Osteocyte (in vitro differentiated cells): ENCODE data around the gene SYCE3. TPM values are rescaled to one million over a fixed set of nuclear protein-coding genes. Genes with fewer than 3 reads are reported as not detected.

ENCODE experiments used
- DNase-seq: peaks from one replicate; pipeline ENCODE4 v3.0.0; 2021; ENCODE audit warnings: mixed read lengths; ENCODE audit not compliant: unreplicated experiment; ENCODE audit errors: extremely low spot score
- H3K27ac Mint-ChIP-seq: one replicate; pipeline ENCODE4 v1.8.0; 2021; ENCODE audit warnings: mild to moderate bottlenecking, mixed read lengths; ENCODE audit not compliant: unreplicated experiment
- H3K27me3 Mint-ChIP-seq: one replicate; pipeline ENCODE4 v1.8.0; 2021; ENCODE audit warnings: mixed read lengths; ENCODE audit not compliant: unreplicated experiment
- H3K36me3 Mint-ChIP-seq: one replicate; pipeline ENCODE4 v1.8.0; 2021; ENCODE audit warnings: mixed read lengths; ENCODE audit not compliant: unreplicated experiment
- H3K4me1 Mint-ChIP-seq: one replicate; pipeline ENCODE4 v1.8.0; 2021; ENCODE audit warnings: mixed read lengths; ENCODE audit not compliant: unreplicated experiment
- H3K4me3 Mint-ChIP-seq: one replicate; pipeline ENCODE4 v1.8.0; 2021; ENCODE audit warnings: mild to moderate bottlenecking, moderate library complexity, mixed read lengths; ENCODE audit not compliant: unreplicated experiment
- H3K9me3 Mint-ChIP-seq: one replicate; pipeline ENCODE4 v1.8.0; 2021; ENCODE audit warnings: mixed read lengths; ENCODE audit not compliant: unreplicated experiment
- total RNA-seq: library from RNA; stranded (reverse); gene quantifications from 2 replicates; pipeline ENCODE4 v1.2.1, GENCODE V29; 2021
- TF ChIP-seq, protein P1 (sequence below): fragments of 200-600 bp; sonication (generic); IDR thresholded peaks from 2 replicates; pipeline ENCODE4 v1.5.0; 2021; ENCODE audit warnings: antibody characterized with exemption, mild to moderate bottlenecking, moderate library complexity

SYCE3 gene
- total RNA-seq, 1 donor from 2014 or later = not detected

DNA sequence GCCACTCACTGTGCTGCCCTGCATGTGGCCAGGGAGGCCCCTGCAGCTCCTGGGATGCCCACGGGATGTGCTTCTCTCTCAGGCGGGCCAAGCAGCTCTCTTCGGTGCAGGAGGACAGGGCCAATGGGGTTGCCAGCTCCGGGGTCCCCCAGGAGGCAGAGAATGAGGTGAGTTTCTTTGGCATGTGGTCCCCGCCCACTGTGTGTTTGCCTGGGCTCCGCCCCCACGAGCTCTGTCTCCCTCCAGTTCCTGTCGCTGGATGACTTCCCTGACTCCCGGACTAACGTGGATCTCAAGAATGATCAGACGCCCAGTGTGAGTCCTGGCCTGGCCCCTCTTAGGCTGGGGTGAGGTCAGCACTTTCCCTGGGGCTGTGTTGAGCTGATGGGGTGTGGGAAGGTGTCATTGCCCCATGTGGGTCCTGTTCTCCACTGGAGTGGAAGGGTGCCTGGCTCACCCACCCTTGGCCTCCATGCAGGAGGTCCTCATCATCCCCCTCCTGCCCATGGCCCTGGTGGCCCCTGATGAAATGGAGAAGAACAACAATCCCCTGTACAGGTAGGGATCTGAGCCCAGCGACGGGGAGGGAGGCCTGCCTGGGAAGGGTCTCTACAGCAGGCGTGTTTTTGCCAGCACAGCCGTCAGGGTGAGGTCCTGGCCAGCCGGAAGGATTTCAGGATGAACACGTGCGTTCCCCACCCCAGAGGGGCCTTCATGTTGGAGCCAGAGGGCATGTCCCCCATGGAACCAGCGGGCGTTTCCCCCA lies 45.0 kb downstream of the SYCE3 start:
- Mint-ChIP-seq H3K9me3 (no peaks in the 10 kb centered on the region), H3K36me3 (peaks cover 13% of the 10 kb centered on the region), H3K27me3 (no peaks in the 10 kb centered on the region), H3K4me3 (no peak overlapping the region), H3K27ac (no peak overlapping the region), H3K4me1 (no peaks in the 10 kb centered on the region)
- TF ChIP-seq, protein P1, sequence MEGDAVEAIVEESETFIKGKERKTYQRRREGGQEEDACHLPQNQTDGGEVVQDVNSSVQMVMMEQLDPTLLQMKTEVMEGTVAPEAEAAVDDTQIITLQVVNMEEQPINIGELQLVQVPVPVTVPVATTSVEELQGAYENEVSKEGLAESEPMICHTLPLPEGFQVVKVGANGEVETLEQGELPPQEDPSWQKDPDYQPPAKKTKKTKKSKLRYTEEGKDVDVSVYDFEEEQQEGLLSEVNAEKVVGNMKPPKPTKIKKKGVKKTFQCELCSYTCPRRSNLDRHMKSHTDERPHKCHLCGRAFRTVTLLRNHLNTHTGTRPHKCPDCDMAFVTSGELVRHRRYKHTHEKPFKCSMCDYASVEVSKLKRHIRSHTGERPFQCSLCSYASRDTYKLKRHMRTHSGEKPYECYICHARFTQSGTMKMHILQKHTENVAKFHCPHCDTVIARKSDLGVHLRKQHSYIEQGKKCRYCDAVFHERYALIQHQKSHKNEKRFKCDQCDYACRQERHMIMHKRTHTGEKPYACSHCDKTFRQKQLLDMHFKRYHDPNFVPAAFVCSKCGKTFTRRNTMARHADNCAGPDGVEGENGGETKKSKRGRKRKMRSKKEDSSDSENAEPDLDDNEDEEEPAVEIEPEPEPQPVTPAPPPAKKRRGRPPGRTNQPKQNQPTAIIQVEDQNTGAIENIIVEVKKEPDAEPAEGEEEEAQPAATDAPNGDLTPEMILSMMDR = no peak
- DNase-seq = no peak

DNA sequence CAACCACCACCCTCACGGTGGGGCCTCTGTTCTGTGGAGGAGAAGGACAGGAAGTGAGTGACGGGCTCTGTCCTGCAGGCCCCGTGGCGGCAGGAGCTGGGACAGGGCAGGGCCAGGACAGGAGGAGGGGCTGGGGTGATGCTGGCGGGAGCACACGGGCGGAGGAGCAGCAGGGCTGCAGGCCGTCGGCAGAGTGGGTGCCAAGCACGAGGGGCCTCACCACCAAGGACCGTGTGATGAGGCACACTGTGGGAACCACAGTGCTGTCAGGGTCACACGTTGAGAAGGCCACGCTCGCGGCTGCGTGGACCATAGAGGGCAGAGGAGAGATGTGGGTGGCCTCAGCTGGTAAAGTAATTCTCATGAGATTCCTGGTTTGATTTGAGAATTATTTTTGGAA lies 45.8 kb downstream of the SYCE3 start:
- Mint-ChIP-seq H3K27me3 (no peaks in the 10 kb centered on the region), H3K27ac (no peak overlapping the region), H3K4me1 (no peaks in the 10 kb centered on the region), H3K4me3 (no peak overlapping the region), H3K36me3 (peaks cover 13% of the 10 kb centered on the region), H3K9me3 (no peaks in the 10 kb centered on the region)
- DNase-seq = no peak
- TF ChIP-seq, protein P1 = no peak

GRCh38 chr22:50516068-50516467 lies 46.7 kb downstream of the SYCE3 start:
- TF ChIP-seq, protein P1 = no peak
- no peaks in the 10 kb centered on the region for H3K9me3 Mint-ChIP-seq

GRCh38 chr22:50513175-50513574 lies 49.5 kb downstream of the SYCE3 start:
- peaks cover 11% of the 10 kb centered on the region for H3K4me1 Mint-ChIP-seq
- no peaks in the 10 kb centered on the region for H3K27me3 Mint-ChIP-seq
- H3K9me3 Mint-ChIP-seq = no peaks in the 10 kb centered on the region
- peaks cover 8% of the 10 kb centered on the region for H3K36me3 Mint-ChIP-seq
- no peak overlapping the region for H3K27ac Mint-ChIP-seq
- no peak for DNase-seq
- TF ChIP-seq, protein P1 = no peak
- H3K4me3 Mint-ChIP-seq = no peak overlapping the region

More at GRCh38 chr22:50516068-50516467, 46.7 kb downstream of the SYCE3 start:
- Mint-ChIP-seq H3K27me3 (no peaks in the 10 kb centered on the region), H3K27ac (no peak overlapping the region), H3K36me3 (peaks cover 13% of the 10 kb centered on the region), H3K4me3 (no peak overlapping the region), H3K4me1 (no peaks in the 10 kb centered on the region)
- no peak for DNase-seq

DNA sequence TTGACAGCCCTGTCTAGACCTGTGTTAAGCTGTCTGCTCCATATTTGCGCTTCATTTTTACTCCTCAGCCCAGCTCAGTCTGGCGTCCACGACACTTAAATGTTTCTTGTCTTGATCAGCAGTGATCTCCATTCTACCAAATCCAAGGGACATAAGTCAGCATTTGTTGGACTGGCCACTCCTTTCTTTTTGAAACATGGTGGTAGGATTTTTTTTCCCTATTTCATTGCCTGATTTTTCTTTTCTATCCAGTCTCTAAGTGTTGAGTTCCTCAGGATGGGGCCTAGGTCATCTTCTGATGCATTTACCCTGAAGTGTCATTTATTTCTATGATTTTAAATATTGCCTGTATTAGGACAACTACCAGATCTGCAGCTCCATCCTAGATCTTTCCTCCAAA lies 53.8 kb downstream of the SYCE3 start:
- Mint-ChIP-seq H3K27ac (peak overlapping the region; percentile 65), H3K4me3 (peak overlapping the region; percentile 81), H3K9me3 (no peaks in the 10 kb centered on the region), H3K4me1 (peaks cover 16% of the 10 kb centered on the region), H3K27me3 (no peaks in the 10 kb centered on the region), H3K36me3 (no peaks in the 10 kb centered on the region)
- TF ChIP-seq, protein P1 = no peak
- DNase-seq = no peak
